Endothelial cell of umbilical vein (primary cell): ENCODE measurements around the gene SPATA32. TPM values are rescaled to one million over a fixed set of nuclear protein-coding genes. Genes with fewer than 3 reads are reported as not detected.

ENCODE experiments used
- BruUV-seq: library from RNA; stranded (reverse); fragments of 400-500 nt; replicated peaks from 2 replicates; lab custom pipeline; 2021; lab: Mats Ljungman, UMichigan
- CTCF ChIA-PET: fragments of 300-600, 350-600 bp; sonication (Branson Sonifier 250); formaldehyde crosslinking; loops from one replicate; lab custom pipeline; 2021; ENCODE audit warnings: antibody characterized with exemption, inconsistent platforms; lab: Charles Lee
- POLR2A ChIA-PET: fragments of 300-600, 350-600 bp; sonication (Branson Sonifier 250); formaldehyde crosslinking; loops from one replicate; lab custom pipeline; 2021; ENCODE audit warnings: antibody characterized with exemption, inconsistent platforms; lab: Charles Lee
- DNase-seq: peaks from one replicate; pipeline ENCODE4 v3.0.0-alpha.2; 2011; ENCODE audit warnings: low read depth, low spot score
- FAIRE-seq: peaks from 2 replicates; lab custom pipeline; 2011; peaks lifted over from hg19 to GRCh38; lab: Jason Lieb, UNC
- H2AFZ ChIP-seq: 2 replicates; pipeline ENCODE4 v1.6.0; 2012; ENCODE audit warnings: low read depth, low read length, control low read depth, inconsistent platforms
- H3K27ac ChIP-seq: 2 replicates; pipeline ENCODE4 v1.5.1; 2011; ENCODE audit warnings: low read depth, mild to moderate bottlenecking, control low read depth, low read length, moderate library complexity; ENCODE audit not compliant: insufficient read depth
- H3K27me3 ChIP-seq, 2 experiments: 2 replicates each; pipeline versions ENCODE4 v1.6.0 to v1.6.1; 2011; ENCODE audit warnings: low read length in 2 of 2, mixed read lengths in 1 of 2; ENCODE audit not compliant: control insufficient read depth in 2 of 2, insufficient read depth in 2 of 2
- H3K36me3 ChIP-seq, 2 experiments: 2 replicates in 1 of 2; 3 replicates in 1 of 2; pipeline ENCODE4 v1.5.1; 2011; ENCODE audit warnings: low read length in 2 of 2, mild to moderate bottlenecking in 1 of 2, moderate library complexity in 1 of 2; ENCODE audit not compliant: control insufficient read depth in 2 of 2, insufficient read depth in 2 of 2; ENCODE audit errors: extremely low read depth in 1 of 2
- H3K4me1 ChIP-seq: 3 replicates; pipeline ENCODE4 v1.5.1; 2011; ENCODE audit warnings: mild to moderate bottlenecking, low read length; ENCODE audit not compliant: control insufficient read depth, insufficient read depth; ENCODE audit errors: extremely low read depth
- H3K4me2 ChIP-seq: 2 replicates; pipeline ENCODE4 v1.6.1; 2011; ENCODE audit warnings: low read length, control low read depth, mixed read lengths; ENCODE audit not compliant: insufficient read depth
- H3K4me3 ChIP-seq, 3 experiments: fragments of 200-600 bp in 1 of 3; sonication (generic), shearing (Covaris generic) in 1 of 3; replicated peaks in 1 of 3; 2 replicates each; pipeline ENCODE4 v1.5.1; 2011 to 2016; ENCODE audit warnings: control low read depth in 3 of 3, low read length in 3 of 3, mild to moderate bottlenecking in 2 of 3, inconsistent platforms in 1 of 3, low read depth in 1 of 3, moderate library complexity in 1 of 3; ENCODE audit not compliant: insufficient read depth in 1 of 3
- H3K79me2 ChIP-seq: 2 replicates; pipeline ENCODE4 v1.6.0; 2012; ENCODE audit warnings: low read length, inconsistent platforms; ENCODE audit not compliant: control insufficient read depth, insufficient read depth
- H3K9ac ChIP-seq: replicated peaks from 2 replicates; pipeline ENCODE3; 2011; ENCODE audit warnings: low read length, control low read depth; ENCODE audit not compliant: insufficient read depth; ENCODE audit errors: extremely low read depth
- H3K9me1 ChIP-seq: replicated peaks from 3 replicates; pipeline ENCODE4 v1.6.0; 2011; ENCODE audit warnings: mild to moderate bottlenecking, low read length; ENCODE audit not compliant: control insufficient read depth, insufficient read depth; ENCODE audit errors: extremely low read depth
- H3K9me3 ChIP-seq: replicated peaks from 2 replicates; pipeline ENCODE4 v1.5.1; 2012; ENCODE audit warnings: low read length, inconsistent platforms; ENCODE audit not compliant: control insufficient read depth, insufficient read depth
- H4K20me1 ChIP-seq: replicated peaks from 2 replicates; pipeline ENCODE3; 2011; ENCODE audit warnings: mild to moderate bottlenecking, low read length; ENCODE audit not compliant: control insufficient read depth, insufficient read depth; ENCODE audit errors: extremely low read depth
- EZH2 ChIP-seq: IDR thresholded peaks from 2 replicates; pipeline ENCODE4 v1.6.1; 2012; ENCODE audit warnings: borderline replicate concordance, low read depth, mild to moderate bottlenecking, moderate library complexity, low read length, inconsistent platforms; ENCODE audit not compliant: severe bottlenecking
- FOS ChIP-seq: IDR thresholded peaks from 2 replicates; pipeline ENCODE4 v1.6.1; 2011; ENCODE audit warnings: mild to moderate bottlenecking, low read length, moderate library complexity, borderline replicate concordance; ENCODE audit not compliant: insufficient read depth
- GATA2 ChIP-seq: IDR thresholded peaks from 2 replicates; pipeline ENCODE4 v1.7.0; 2011; ENCODE audit warnings: low read depth, mild to moderate bottlenecking, moderate library complexity, mixed read lengths, low read length; ENCODE audit not compliant: insufficient read length, insufficient read depth
- JUN ChIP-seq: IDR thresholded peaks from 2 replicates; pipeline ENCODE4 v1.6.1; 2011; ENCODE audit warnings: borderline replicate concordance, low read depth; ENCODE audit not compliant: insufficient read length, insufficient read depth
- MYC ChIP-seq: IDR thresholded peaks from one replicate; pipeline ENCODE4 v1.6.1; 2011; ENCODE audit warnings: mild to moderate bottlenecking, low read depth, low read length
- POLR2A ChIP-seq: IDR thresholded peaks from 2 replicates; pipeline ENCODE4 v1.6.1; 2012; ENCODE audit warnings: low read depth, mild to moderate bottlenecking, control low read depth, low read length
- POLR2AphosphoS5 ChIP-seq: IDR thresholded peaks from 2 replicates; pipeline ENCODE4 v1.6.1; 2012; ENCODE audit warnings: low read depth, mild to moderate bottlenecking, control low read depth, low read length, moderate library complexity; ENCODE audit not compliant: insufficient read depth
- dilution Hi-C: fragments of 300-500 bp; cut with MboI; formaldehyde crosslinking; loops from one replicate; pipeline ENCODE4 v1.15.0; 2019; ENCODE audit warnings: low sequenced_read_pairs; ENCODE audit not compliant: extremely low pct_ligation_motif_present
- intact Hi-C: fragments of 100-400 bp; cut with micrococcal nuclease; formaldehyde crosslinking; loops from one replicate; pipeline ENCODE4 v1.10.0; 2022
- polyA plus RNA-seq, 4 experiments: library from polyadenylated mRNA; depleted of rRNA in 3 of 4; stranded (reverse) in 3 of 4; unstranded in 1 of 4; fragments of >200 nt; gene quantifications; 2 replicates each; pipeline versions ENCODE4 v1.2.1 to v1.2.3, GENCODE V29; 2011 to 2012; ENCODE audit warnings: missing spikeins in 1 of 4
- total RNA-seq: library from RNA; stranded (reverse); gene quantifications from 2 replicates; pipeline ENCODE4 v1.2.3, GENCODE V29; 2021

Gene SPATA32
- total and polyA plus RNA-seq, 2 donors (not counting 3 experiments of a cell fraction or from before 2014, with no cell fraction given) = not detected

DNA sequence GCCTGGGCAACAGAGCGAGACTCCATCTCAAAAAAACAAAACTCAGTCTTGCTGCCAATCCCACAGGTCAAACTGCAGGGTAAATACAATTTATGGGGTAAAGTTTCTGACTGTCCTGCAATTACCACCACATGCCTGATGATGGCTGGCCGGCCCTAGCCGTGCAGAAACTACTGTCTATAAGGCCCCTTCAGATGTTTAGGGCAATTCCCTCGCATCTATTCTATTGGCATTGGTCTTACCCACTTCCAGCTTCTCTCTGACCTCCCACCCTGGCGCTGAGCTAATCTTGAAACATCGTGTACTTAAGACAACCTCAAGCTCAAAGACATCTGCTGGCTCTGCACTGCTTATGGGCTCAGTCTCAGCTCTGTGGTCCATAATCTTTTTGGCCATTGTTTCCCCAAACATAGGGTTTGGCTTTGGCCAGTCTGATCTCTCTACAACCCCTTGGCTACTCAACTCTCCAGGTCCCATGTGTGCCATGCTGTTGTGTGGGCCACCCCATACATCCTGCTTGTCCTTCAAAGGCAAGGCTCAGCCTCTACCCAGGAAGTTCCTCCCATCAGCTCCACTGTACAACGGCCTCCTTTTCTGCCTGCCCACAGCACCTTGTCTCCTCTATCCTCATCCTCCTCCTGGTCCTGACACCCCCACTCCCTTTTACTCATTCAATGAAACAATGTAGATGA is 38.3 kb upstream of the SPATA32 start:
- intact Hi-C loops = no loop called here
- H4K20me1 ChIP-seq = no peaks in the 10 kb centered on the region

GRCh38 chr17:45299361-45299760 is 37.5 kb upstream of the SPATA32 start:
- no TSS peak for BruUV-seq
- Histone ChIP-seq H2AFZ (no peak overlapping the region), H3K79me2 (peaks cover 40% of the 10 kb centered on the region), H3K4me2 (no peak overlapping the region), H3K27me3 (no peaks in the 10 kb centered on the region), H3K9me3 (no peaks in the 10 kb centered on the region), H3K36me3 (no peaks in the 10 kb centered on the region), H3K4me1 (peaks cover 27% of the 10 kb centered on the region), H3K4me3 (no peak overlapping the region), H3K9ac (no peak overlapping the region), H4K20me1 (no peaks in the 10 kb centered on the region), H3K9me1 (no peaks in the 10 kb centered on the region), H3K27ac (no peak overlapping the region)
- CTCF ChIA-PET = interaction anchor here (1.9 to 2.1 kb wide), 2 partner anchors 17 to 22 kb away, joined by 5 to 7 read pairs; partner anchors contain the start of gene MAP3K14
- dilution Hi-C loops (no loop called here), intact Hi-C loops (no loop called here)
- DNase-seq = no peak
- FAIRE-seq = no peak
- POLR2A ChIA-PET = no interaction called here
- TF ChIP-seq POLR2A = no peak
- TF ChIP-seq GATA2 = no peak
- TF ChIP-seq JUN = no peak
- TF ChIP-seq FOS = no peak
- no peak for TF ChIP-seq POLR2AphosphoS5

More for the DNA sequence above, 38.3 kb upstream of the SPATA32 start:
- TF ChIP-seq JUN (no peak), EZH2 (no peak), POLR2A (no peak), MYC (no peak), POLR2AphosphoS5 (no peak)
- no peaks in the 10 kb centered on the region for H3K27me3 ChIP-seq
- DNase-seq (no peak), FAIRE-seq (no peak)
- H3K27ac ChIP-seq = no peak overlapping the region
- H3K9me1 ChIP-seq = no peaks in the 10 kb centered on the region
- no peak overlapping the region for H3K9ac ChIP-seq
- no TSS peak for BruUV-seq
- ChIA-PET POLR2A (no interaction called here), CTCF (interaction anchor here (1.3 to 2.1 kb wide), 2 partner anchors 8 to 16 kb away, joined by 3 to 5 read pairs; partner anchors contain the start of gene MAP3K14)
- H3K4me1 ChIP-seq = peaks cover 19% of the 10 kb centered on the region
- no peak overlapping the region for H3K4me3 ChIP-seq
- H3K4me2 ChIP-seq = no peak overlapping the region
- H3K36me3 ChIP-seq = no peaks in the 10 kb centered on the region
- dilution Hi-C loops = no loop called here
- H3K79me2 ChIP-seq = peaks cover 47% of the 10 kb centered on the region
- H3K9me3 ChIP-seq = no peaks in the 10 kb centered on the region
- no peak overlapping the region for H2AFZ ChIP-seq
